ENCODE data around the gene UBTD1.

UBTD1 gene

DNA sequence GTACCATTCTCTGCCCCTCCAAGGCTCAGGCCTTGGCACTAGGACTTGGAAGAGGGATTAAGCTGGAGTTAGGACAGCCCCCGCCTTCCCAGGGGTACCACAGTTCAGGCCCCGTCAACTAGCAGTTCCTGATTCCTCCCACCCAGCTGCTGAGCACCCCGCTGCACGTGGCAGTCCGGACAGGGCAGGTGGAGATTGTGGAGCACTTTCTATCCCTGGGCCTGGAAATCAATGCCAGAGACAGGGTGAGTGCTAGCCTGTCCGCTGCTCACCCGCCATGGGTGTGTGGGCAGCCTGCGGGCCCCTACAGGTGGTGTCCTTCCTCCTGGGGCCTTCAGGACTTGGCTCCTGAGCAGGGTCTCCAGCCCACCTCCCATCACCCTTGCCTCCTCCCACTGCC lies 83.4 kb downstream of the UBTD1 start:
- no peak overlapping the region for H3K4me3 ChIP-seq (ENCODE audit: low read depth, low read length)
- TF ChIP-seq, protein P1, sequence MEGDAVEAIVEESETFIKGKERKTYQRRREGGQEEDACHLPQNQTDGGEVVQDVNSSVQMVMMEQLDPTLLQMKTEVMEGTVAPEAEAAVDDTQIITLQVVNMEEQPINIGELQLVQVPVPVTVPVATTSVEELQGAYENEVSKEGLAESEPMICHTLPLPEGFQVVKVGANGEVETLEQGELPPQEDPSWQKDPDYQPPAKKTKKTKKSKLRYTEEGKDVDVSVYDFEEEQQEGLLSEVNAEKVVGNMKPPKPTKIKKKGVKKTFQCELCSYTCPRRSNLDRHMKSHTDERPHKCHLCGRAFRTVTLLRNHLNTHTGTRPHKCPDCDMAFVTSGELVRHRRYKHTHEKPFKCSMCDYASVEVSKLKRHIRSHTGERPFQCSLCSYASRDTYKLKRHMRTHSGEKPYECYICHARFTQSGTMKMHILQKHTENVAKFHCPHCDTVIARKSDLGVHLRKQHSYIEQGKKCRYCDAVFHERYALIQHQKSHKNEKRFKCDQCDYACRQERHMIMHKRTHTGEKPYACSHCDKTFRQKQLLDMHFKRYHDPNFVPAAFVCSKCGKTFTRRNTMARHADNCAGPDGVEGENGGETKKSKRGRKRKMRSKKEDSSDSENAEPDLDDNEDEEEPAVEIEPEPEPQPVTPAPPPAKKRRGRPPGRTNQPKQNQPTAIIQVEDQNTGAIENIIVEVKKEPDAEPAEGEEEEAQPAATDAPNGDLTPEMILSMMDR (IDR thresholded peaks at IDR 0.05; ENCODE audit: borderline replicate concordance, insufficient read depth, low read depth, low read length) = no peak

DNA sequence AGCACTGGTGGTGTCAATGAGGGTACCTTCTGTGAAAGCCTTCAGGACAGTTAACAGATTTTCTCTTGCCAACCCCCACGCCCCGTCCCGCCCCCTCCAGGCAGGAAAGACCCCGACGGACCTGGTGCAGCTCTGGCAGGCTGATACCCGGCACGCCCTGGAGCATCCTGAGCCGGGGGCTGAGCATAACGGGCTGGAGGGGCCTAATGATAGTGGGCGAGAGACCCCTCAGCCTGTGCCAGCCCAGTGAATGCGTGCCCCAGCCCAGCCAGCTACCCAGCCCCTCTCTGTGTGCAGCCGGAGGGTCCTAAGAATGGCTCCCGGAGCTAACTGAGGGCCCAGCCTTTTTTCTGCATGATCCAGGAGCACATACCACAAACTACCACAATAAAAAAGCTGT lies 84.8 kb downstream of the UBTD1 start:
- H3K4me3 ChIP-seq (ENCODE audit: low read depth, low read length) = no peak overlapping the region
- TF ChIP-seq, protein P1 (IDR thresholded peaks at IDR 0.05; ENCODE audit: borderline replicate concordance, insufficient read depth, low read depth, low read length) = no peak

GRCh38 chr10:97584060-97584797 lies 85.5 kb downstream of the UBTD1 start, which contains the start of gene HOGA1:
Gene HOGA1 (plus strand): TSS chr10:97584389. CDS start chr10:97584704, 315 bp downstream.
- TF ChIP-seq, protein P1 (IDR thresholded peaks at IDR 0.05; ENCODE audit: borderline replicate concordance, insufficient read depth, low read depth, low read length) = no peak
- H3K4me3 ChIP-seq (ENCODE audit: low read depth, low read length) = no peak within 1 kb of the TSS

GRCh38 chr10:97584798-97585438 lies 86.2 kb downstream of the UBTD1 start:
- H3K4me3 ChIP-seq (ENCODE audit: low read depth, low read length) = no peak overlapping the region
- TF ChIP-seq, protein P1 (IDR thresholded peaks at IDR 0.05; ENCODE audit: borderline replicate concordance, insufficient read depth, low read depth, low read length) = no peak

DNA sequence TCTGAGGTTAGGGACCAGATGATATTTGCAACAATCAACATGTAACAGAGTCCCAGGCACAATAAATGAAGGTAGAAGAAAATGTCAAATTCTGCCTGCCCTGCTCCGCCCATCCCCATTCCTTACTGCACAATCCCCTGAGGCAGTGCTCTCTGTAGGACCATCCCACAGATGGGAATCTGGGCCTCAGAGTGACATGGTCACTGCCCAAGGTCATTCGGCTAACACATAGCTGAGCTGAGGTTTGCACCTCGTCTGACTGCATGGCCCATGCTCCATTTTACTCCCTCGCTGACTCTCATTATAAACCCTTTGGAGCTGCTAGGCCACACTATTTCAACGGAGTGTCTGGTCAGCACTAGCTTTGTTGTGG lies 86.7 kb downstream of the UBTD1 start:
- TF ChIP-seq, protein P1 (IDR thresholded peaks at IDR 0.05; ENCODE audit: borderline replicate concordance, insufficient read depth, low read depth, low read length) = no peak
- H3K4me3 ChIP-seq (ENCODE audit: low read depth, low read length) = no peak overlapping the region

DNA sequence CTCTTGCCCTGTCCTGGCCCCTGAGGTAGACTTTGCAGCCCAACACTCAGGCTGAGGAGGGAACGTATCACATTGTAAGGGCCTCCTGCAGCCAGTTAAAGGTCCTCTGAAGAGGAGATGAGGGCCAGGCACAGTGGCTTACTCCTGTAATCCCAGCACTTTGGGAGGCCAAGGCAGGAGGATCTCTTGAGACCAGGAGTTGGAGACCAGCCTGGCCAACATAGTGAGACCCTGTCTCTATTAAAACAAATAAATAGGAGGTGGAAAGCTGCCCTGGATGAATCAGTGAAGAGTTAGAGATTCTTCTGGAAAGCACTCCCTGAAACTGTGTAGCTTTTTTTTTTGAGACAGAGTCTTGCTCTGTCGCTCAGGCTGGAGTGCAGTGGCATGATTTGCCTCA lies 88.5 kb downstream of the UBTD1 start:
- TF ChIP-seq, protein P1 (IDR thresholded peaks at IDR 0.05; ENCODE audit: borderline replicate concordance, insufficient read depth, low read depth, low read length) = no peak
- H3K4me3 ChIP-seq (ENCODE audit: low read depth, low read length) = no peak overlapping the region

GRCh38 chr10:97589479-97589878 lies 90.8 kb downstream of the UBTD1 start, which contains the start of gene C10orf62:
Gene C10orf62 (plus strand): TSS chr10:97589721. CDS start chr10:97589898, 177 bp downstream.
- no peak within 1 kb of the TSS for H3K4me3 ChIP-seq (ENCODE audit: low read depth, low read length)
- TF ChIP-seq, protein P1 (IDR thresholded peaks at IDR 0.05; ENCODE audit: borderline replicate concordance, insufficient read depth, low read depth, low read length) = no peak
